Choroid plexus epithelial cell (primary cell): Measurements from ENCODE around the gene TEX48.
A peak's percentile ranks its signal among the peaks of the same experiment; 100 is the strongest.

Experiments used
- DNase-seq: peaks from one replicate; pipeline ENCODE4 v3.0.0-alpha.2; 2010; ENCODE audit warnings: low read depth
- H3K4me3 ChIP-seq: 2 replicates; pipeline ENCODE4 v1.5.1; 2011; ENCODE audit warnings: low read depth, mild to moderate bottlenecking, control low read depth, low read length, moderate library complexity
- TF ChIP-seq, protein P1 (sequence below): conservative IDR thresholded peaks from 2 replicates; pipeline ENCODE4 v1.5.1; 2011; ENCODE audit warnings: low read depth, mild to moderate bottlenecking, control low read depth, inconsistent platforms, low read length, moderate library complexity

The TEX48 gene

DNA sequence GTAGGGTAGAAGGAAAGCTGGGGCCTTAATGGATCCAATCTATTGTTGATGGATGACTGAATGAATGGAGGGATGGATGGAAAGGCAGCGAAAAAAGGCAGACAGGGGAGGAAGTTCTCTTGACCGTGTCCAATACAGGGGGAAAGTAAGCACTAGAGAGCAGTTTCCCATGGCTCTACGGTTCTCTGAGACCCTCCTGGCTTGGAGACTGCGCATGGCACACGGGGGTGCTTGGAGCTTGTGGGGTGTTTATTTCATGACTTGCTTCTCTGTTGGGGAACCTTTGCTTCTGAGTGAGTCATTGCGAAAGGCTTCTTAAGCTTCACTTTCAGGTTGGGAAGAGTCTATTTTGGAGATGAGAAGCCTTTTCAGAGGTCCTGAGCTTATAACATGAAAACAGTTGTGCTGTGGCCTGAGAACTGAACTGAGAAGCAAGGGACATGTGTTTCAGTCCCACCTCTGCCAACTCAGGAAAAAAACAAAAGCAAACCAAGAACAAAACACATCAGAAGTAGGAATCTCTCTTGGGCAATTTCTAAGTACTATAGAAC lies 12.8 kb upstream of the TEX48 start:
- no peak overlapping the region for H3K4me3 ChIP-seq
- TF ChIP-seq, protein P1, sequence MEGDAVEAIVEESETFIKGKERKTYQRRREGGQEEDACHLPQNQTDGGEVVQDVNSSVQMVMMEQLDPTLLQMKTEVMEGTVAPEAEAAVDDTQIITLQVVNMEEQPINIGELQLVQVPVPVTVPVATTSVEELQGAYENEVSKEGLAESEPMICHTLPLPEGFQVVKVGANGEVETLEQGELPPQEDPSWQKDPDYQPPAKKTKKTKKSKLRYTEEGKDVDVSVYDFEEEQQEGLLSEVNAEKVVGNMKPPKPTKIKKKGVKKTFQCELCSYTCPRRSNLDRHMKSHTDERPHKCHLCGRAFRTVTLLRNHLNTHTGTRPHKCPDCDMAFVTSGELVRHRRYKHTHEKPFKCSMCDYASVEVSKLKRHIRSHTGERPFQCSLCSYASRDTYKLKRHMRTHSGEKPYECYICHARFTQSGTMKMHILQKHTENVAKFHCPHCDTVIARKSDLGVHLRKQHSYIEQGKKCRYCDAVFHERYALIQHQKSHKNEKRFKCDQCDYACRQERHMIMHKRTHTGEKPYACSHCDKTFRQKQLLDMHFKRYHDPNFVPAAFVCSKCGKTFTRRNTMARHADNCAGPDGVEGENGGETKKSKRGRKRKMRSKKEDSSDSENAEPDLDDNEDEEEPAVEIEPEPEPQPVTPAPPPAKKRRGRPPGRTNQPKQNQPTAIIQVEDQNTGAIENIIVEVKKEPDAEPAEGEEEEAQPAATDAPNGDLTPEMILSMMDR, result no peak
- DNase-seq, result peak; percentile 23

DNA sequence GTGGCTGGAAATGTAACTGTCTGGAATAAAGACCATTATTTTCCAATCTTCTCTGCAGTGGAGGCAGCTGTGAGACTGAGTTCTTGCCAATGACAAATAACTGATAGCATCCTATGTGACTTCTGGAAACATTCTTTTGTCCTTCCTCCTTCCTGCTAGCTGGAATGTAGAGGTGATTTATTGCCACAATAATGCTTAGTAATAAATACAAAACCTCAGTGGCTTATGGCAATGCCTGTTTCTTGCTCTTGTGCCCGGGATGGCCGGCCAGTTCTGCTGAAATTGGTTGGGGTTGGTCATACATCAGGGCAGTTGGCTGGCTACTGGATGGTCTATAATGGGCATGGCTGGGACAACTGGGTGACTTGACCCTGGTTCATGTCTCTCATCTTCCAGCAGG lies 12.2 kb upstream of the TEX48 start:
- DNase-seq, result no peak

DNA sequence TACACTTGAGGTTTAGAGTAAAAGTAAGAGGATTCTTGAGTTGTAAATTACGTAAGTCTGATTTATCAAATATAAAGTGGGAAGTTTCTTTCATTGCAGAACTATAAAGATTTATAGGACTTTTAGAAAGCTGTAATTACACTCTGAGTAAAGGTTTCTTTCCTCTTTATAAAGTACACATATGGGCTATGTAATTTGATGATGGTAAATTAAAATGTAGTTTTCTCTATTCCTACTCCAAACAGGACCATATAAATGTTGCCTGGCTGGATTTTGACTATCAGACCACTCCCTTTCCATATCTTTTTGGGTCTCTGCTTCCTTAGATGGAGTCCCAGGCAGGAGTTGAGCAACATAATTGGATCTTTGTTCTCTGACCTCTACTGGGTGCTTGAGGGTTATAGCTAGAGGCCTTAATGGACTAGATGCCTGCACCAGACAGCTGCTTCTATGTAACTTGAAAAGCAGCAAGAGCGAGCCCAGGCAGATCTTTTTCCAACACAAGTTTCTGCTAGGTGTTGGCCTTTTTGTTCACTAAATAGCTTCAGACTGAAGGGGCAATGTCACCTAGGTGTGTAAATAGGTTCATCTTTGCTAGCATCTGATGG lies 11.4 kb upstream of the TEX48 start:
- DNase-seq, result no peak
- TF ChIP-seq, protein P1, result no peak

More for the DNA sequence above, 12.2 kb upstream of the TEX48 start:
- TF ChIP-seq, protein P1, result no peak
- H3K4me3 ChIP-seq, result no peak overlapping the region

DNA sequence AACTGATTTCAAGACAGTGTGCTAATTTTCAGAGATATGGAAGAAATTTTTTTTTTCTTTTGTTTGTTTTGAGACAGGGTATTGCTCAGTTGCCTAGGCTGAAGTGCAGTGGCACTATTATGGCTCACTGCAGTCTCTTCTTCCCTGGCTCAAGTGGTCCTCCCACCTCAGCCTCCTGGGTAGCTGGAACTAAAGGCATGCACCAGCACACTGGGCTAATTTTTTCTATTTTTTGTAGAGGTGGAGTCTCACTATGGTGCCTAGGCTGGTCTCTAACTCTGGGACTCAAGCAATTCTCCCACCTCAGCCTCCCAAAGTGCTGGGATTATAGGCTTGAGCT lies 9.9 kb upstream of the TEX48 start:
- TF ChIP-seq, protein P1, result no peak
- H3K4me3 ChIP-seq, result no peak overlapping the region
- no peak for DNase-seq

More for the DNA sequence above, 11.4 kb upstream of the TEX48 start:
- no peak overlapping the region for H3K4me3 ChIP-seq

DNA sequence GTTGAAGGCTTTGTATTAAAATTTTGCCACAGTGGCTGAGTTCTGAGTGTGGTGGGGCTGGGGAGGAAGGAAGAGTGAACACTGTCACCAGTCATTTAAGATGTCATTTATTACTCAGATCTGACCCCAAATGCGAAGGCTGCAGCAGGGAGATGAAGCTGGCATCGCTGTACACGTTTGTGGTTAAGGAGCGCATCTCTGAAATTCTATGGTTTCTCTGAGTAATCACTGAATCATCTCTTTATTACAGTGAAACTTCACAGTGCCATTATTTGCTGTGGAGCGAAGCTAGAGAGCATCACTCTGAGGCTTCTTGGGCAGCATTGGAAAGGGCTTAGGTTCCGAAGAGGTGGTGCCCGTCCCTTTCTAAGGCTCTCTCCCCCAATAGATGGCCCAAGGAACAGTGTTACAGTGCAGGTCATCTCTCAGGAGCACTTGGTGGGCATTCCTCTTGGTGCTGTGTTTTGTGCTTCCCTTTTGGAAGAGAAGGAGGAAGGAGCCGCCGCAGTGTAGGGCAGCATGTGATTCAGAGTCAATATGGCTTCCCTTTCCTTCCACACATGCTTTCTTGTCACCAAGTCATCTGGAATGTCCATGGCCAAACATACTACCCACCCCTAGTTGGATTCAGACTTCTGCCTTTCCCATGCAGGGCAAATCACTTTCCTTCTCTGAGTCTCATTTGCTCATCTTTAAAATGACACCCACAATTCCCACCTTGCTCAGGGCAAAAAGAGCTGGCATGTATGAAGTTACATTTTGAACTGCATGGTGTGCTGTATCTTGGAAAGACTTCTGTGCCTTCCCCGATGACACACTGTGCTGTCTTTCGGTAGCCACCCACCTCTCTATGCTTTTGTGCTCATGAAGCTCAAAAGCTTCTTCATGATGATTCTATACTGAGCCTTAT lies 9.3 kb upstream of the TEX48 start:
- TF ChIP-seq, protein P1, result no peak
- no peak overlapping the region for H3K4me3 ChIP-seq
- DNase-seq, result peak; percentile 86

DNA sequence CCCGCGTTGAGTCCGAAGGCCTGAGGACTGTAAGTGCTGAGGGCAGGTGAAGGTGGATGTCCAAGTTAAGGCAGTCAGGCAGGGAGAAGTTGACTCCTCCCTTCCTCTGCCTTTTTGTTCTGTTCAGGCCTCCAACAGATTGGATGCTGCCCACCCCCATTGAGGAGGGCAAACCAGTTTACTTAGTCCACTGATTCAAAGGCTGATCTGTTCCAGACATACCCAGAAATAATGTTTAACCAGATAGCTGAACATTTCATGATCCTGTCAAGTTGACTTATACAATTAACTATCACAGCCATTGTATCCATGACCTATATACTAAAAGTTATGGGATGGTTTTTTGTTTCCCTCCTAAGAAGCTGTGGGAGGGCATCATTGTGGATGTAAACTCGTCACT lies 8.3 kb upstream of the TEX48 start:
- H3K4me3 ChIP-seq, result no peak overlapping the region
- TF ChIP-seq, protein P1, result no peak
- no peak for DNase-seq
